Activated naive CD8-positive, alpha-beta T cell treated with anti-CD3 and anti-CD28 coated beads, Interleukin-2, amount 50 U/mL, for 16 hours (primary cell): ENCODE measurements around the gene DTNA.
"Not testable (repeated sequence)": the region's sequence is repeated elsewhere in the genome, so short reads cannot be mapped to it uniquely, and the experiment has no call there.

Source experiments
- DNase-seq: peaks from one replicate; pipeline ENCODE4 v3.0.0-alpha.2; 2020; ENCODE audit warnings: low read depth, low spot score

The DTNA gene

GRCh38 chr18:34893239-34893638 lies 183.1 kb downstream of the DTNA start:
- DNase-seq = no peak

GRCh38 chr18:34901299-34901698 lies 191.2 kb downstream of the DTNA start:
- no peak for DNase-seq

GRCh38 chr18:34904994-34905393 lies 194.9 kb downstream of the DTNA start:
- no peak for DNase-seq

GRCh38 chr18:34906985-34907384 lies 196.9 kb downstream of the DTNA start:
- DNase-seq = not testable (repeated sequence)

- no peak for DNase-seq
Measured at GRCh38 chr18:34909637-34910364, 199.7 kb downstream of the DTNA start.

- DNase-seq = no peak
Measured at GRCh38 chr18:34911081-34911480, 201.0 kb downstream of the DTNA start.

GRCh38 chr18:34911661-34912384 lies 201.7 kb downstream of the DTNA start:
- DNase-seq = no peak

- no peak for DNase-seq
Measured at GRCh38 chr18:34913837-34914661, 204.0 kb downstream of the DTNA start.

GRCh38 chr18:34915046-34915445 lies 204.9 kb downstream of the DTNA start:
- DNase-seq = no peak

- DNase-seq = not testable (repeated sequence)
Measured at GRCh38 chr18:34916539-34916938, 206.4 kb downstream of the DTNA start.

- no peak for DNase-seq
Measured at GRCh38 chr18:34918856-34919255, 208.8 kb downstream of the DTNA start.

- no peak for DNase-seq
Measured at GRCh38 chr18:34921226-34921625, 211.1 kb downstream of the DTNA start.

- DNase-seq = no peak
Measured at GRCh38 chr18:34921811-34922385, 211.8 kb downstream of the DTNA start.

GRCh38 chr18:34922594-34922993 lies 212.5 kb downstream of the DTNA start:
- not testable (repeated sequence) for DNase-seq

- DNase-seq = no peak
Measured at GRCh38 chr18:34923911-34924310, 213.8 kb downstream of the DTNA start.

GRCh38 chr18:34926683-34927082 lies 216.6 kb downstream of the DTNA start:
- DNase-seq = no peak

GRCh38 chr18:34928088-34928753 lies 218.1 kb downstream of the DTNA start:
- no peak for DNase-seq

GRCh38 chr18:34928754-34929335 lies 218.7 kb downstream of the DTNA start:
- no peak for DNase-seq

GRCh38 chr18:34929336-34929780 lies 219.3 kb downstream of the DTNA start:
- DNase-seq = no peak

GRCh38 chr18:34932363-34932762 lies 222.3 kb downstream of the DTNA start:
- DNase-seq = no peak
